H1 (cell line): ENCODE measurements around the gene POLR3H. TPM values are rescaled to one million over a fixed set of nuclear protein-coding genes. Genes with fewer than 3 reads are reported as not detected.
A peak's percentile ranks its signal among the peaks of the same experiment; 100 is the strongest.
"Not testable (repeated sequence)": the region's sequence is repeated elsewhere in the genome, so short reads cannot be mapped to it uniquely, and the experiment has no call there.

ENCODE experiments used
- CTCF ChIA-PET: fragments of 300-600 bp; sonication (Branson Sonifier 250); formaldehyde crosslinking; loops from one replicate; lab custom pipeline; 2021; ENCODE audit not compliant: partially characterized antibody; lab: Charles Lee
- POLR2A ChIA-PET: fragments of 300-600 bp; sonication (Branson Sonifier 250); formaldehyde crosslinking; loops from one replicate; lab custom pipeline; 2021; ENCODE audit warnings: inconsistent platforms; ENCODE audit not compliant: partially characterized antibody; lab: Charles Lee
- DNase-seq, 2 experiments: peaks; one replicate each; pipeline versions ENCODE4 v3.0.0 to v3.0.0-alpha.2; 2010 to 2022; ENCODE audit warnings: low spot score in 2 of 2, low read depth in 1 of 2, mixed read lengths in 1 of 2
- FAIRE-seq: peaks from 2 replicates; lab custom pipeline; 2011; peaks lifted over from hg19 to GRCh38; lab: Jason Lieb, UNC
- H2AFZ ChIP-seq: 2 replicates; pipeline ENCODE4 v1.8.1; 2012; ENCODE audit warnings: low read length, inconsistent platforms
- H2AK5ac ChIP-seq: 2 replicates; pipeline ENCODE4 v1.6.1; 2013; ENCODE audit warnings: low read depth, low read length
- H2BK120ac ChIP-seq: replicated peaks from 2 replicates; pipeline ENCODE3; 2013; ENCODE audit warnings: low read depth, low read length, inconsistent platforms
- H2BK12ac ChIP-seq: 2 replicates; pipeline ENCODE4 v1.6.1; 2013; ENCODE audit warnings: low read depth, low read length
- H2BK15ac ChIP-seq: 2 replicates; pipeline ENCODE4 v1.6.1; 2013; ENCODE audit warnings: low read length
- H2BK20ac ChIP-seq: 2 replicates; pipeline ENCODE4 v1.6.1; 2013; ENCODE audit warnings: low read length
- H2BK5ac ChIP-seq: 2 replicates; pipeline ENCODE4 v1.6.1; 2013; ENCODE audit warnings: low read depth, low read length
- H3K14ac ChIP-seq: 2 replicates; pipeline ENCODE4 v1.6.1; 2013; ENCODE audit warnings: inconsistent platforms; ENCODE audit not compliant: insufficient read length
- H3K18ac ChIP-seq: 2 replicates; pipeline ENCODE4 v1.6.1; 2013; ENCODE audit warnings: low read length; ENCODE audit errors: extremely low read depth
- H3K23ac ChIP-seq: 2 replicates; pipeline ENCODE4 v1.6.1; 2013; ENCODE audit warnings: inconsistent platforms; ENCODE audit not compliant: insufficient read length
- H3K23me2 ChIP-seq: 2 replicates; pipeline ENCODE4 v1.6.1; 2013; ENCODE audit warnings: low read depth, low read length
- H3K27ac ChIP-seq: 2 replicates; pipeline ENCODE4 v1.6.1; 2011; ENCODE audit warnings: low read depth, low read length, inconsistent platforms
- H3K27me3 ChIP-seq, 4 experiments: replicated peaks in 1 of 4; 1 replicate in 1 of 4; 2 replicates in 3 of 4; pipeline versions ENCODE4 v1.6.1 to v1.8.1; 2011 to 2013; ENCODE audit warnings: low read length in 3 of 4, mild to moderate bottlenecking in 3 of 4, inconsistent platforms in 2 of 4, mixed read lengths in 2 of 4, moderate library complexity in 1 of 4; ENCODE audit not compliant: control insufficient read depth in 3 of 4, insufficient read depth in 3 of 4; ENCODE audit errors: extremely low read depth in 1 of 4
- H3K36me3 ChIP-seq, 4 experiments: 2 replicates each; pipeline versions ENCODE4 v1.6.1 to v1.8.1; 2011 to 2013; ENCODE audit warnings: mild to moderate bottlenecking in 4 of 4, low read length in 3 of 4, moderate library complexity in 2 of 4, control low read depth in 1 of 4, inconsistent platforms in 1 of 4; ENCODE audit not compliant: insufficient read depth in 4 of 4, control insufficient read depth in 2 of 4
- H3K4ac ChIP-seq: replicated peaks from 2 replicates; pipeline ENCODE3; 2013; ENCODE audit warnings: low read length, low read depth, mixed read lengths, inconsistent platforms; ENCODE audit not compliant: insufficient read length
- H3K4me1 ChIP-seq, 4 experiments: replicated peaks in 1 of 4; 1 replicate in 1 of 4; 2 replicates in 3 of 4; pipeline versions ENCODE4 v1.6.1 to v1.8.1; 2011 to 2013; ENCODE audit warnings: low read length in 3 of 4, inconsistent platforms in 2 of 4, mixed read lengths in 1 of 4; ENCODE audit not compliant: insufficient read depth in 4 of 4, control insufficient read depth in 3 of 4
- H3K4me2 ChIP-seq, 2 experiments: 2 replicates each; pipeline versions ENCODE4 v1.6.1 to v1.8.1; 2011 to 2013; ENCODE audit warnings: low read depth in 2 of 2, low read length in 2 of 2, control low read depth in 1 of 2, inconsistent platforms in 1 of 2, mild to moderate bottlenecking in 1 of 2; ENCODE audit not compliant: insufficient read depth in 1 of 2
- H3K4me3 ChIP-seq, 4 experiments: fragments of 200-600, 300-600 bp in 1 of 4; sonication (generic), shearing (Covaris generic), sonication (Bioruptor Twin) in 1 of 4; 2 replicates each; pipeline versions ENCODE4 v1.5.1 to v1.8.1; 2011 to 2016; ENCODE audit warnings: low read length in 4 of 4, low read depth in 3 of 4, control low read depth in 2 of 4, inconsistent platforms in 2 of 4, mild to moderate bottlenecking in 2 of 4, mixed read lengths in 1 of 4, moderate library complexity in 1 of 4; ENCODE audit not compliant: insufficient read depth in 2 of 4; ENCODE audit errors: extremely low read depth in 1 of 4
- H3K56ac ChIP-seq: replicated peaks from 2 replicates; pipeline ENCODE3; 2013; ENCODE audit warnings: low read depth, mild to moderate bottlenecking, mixed read lengths, low read length, inconsistent platforms; ENCODE audit not compliant: insufficient read length
- H3K79me1 ChIP-seq: 2 replicates; pipeline ENCODE4 v1.6.1; 2013; ENCODE audit warnings: low read depth, low read length, control low read depth
- H3K79me2 ChIP-seq, 2 experiments: 2 replicates each; pipeline versions ENCODE4 v1.6.1 to v1.8.1; 2012 to 2013; ENCODE audit warnings: low read length in 2 of 2, mild to moderate bottlenecking in 2 of 2, inconsistent platforms in 1 of 2; ENCODE audit not compliant: insufficient read depth in 2 of 2, control insufficient read depth in 1 of 2
- H3K9ac ChIP-seq, 4 experiments: replicated peaks in 1 of 4; 1 replicate in 1 of 4; 2 replicates in 3 of 4; pipeline versions ENCODE4 v1.6.1 to v1.8.1; 2011 to 2013; ENCODE audit warnings: low read depth in 3 of 4, low read length in 3 of 4, control low read depth in 2 of 4, mild to moderate bottlenecking in 2 of 4, moderate library complexity in 2 of 4, inconsistent platforms in 1 of 4; ENCODE audit errors: extremely low read depth in 1 of 4
- H3K9me3 ChIP-seq, 2 experiments: 2 replicates each; pipeline versions ENCODE4 v1.6.1 to v1.8.1; 2012 to 2013; ENCODE audit warnings: mild to moderate bottlenecking in 2 of 2, moderate library complexity in 2 of 2, control low read depth in 1 of 2, inconsistent platforms in 1 of 2, low read depth in 1 of 2, low read length in 1 of 2, mixed read lengths in 1 of 2; ENCODE audit not compliant: insufficient read depth in 2 of 2
- H4K20me1 ChIP-seq, 2 experiments: replicated peaks in 1 of 2; 2 replicates each; pipeline versions ENCODE3 to v1.8.1; 2011 to 2013; ENCODE audit warnings: inconsistent platforms in 2 of 2, low read length in 2 of 2, mild to moderate bottlenecking in 1 of 2; ENCODE audit not compliant: insufficient read depth in 2 of 2, control insufficient read depth in 1 of 2
- H4K5ac ChIP-seq: 2 replicates; pipeline ENCODE4 v1.6.1; 2013; ENCODE audit warnings: low read length, low read depth, mixed read lengths, inconsistent platforms; ENCODE audit not compliant: insufficient read length
- H4K8ac ChIP-seq: 2 replicates; pipeline ENCODE4 v1.8.0; 2013; ENCODE audit warnings: mild to moderate bottlenecking, moderate library complexity, low read length, inconsistent platforms; ENCODE audit not compliant: insufficient read depth; ENCODE audit errors: extremely low read depth
- H4K91ac ChIP-seq: replicated peaks from 2 replicates; pipeline ENCODE3; 2013; ENCODE audit warnings: low read length, mixed read lengths, inconsistent platforms; ENCODE audit not compliant: insufficient read length
- GABPA ChIP-seq: IDR thresholded peaks from 2 replicates; pipeline ENCODE4 v1.6.1; 2011; ENCODE audit warnings: mild to moderate bottlenecking, low read length, moderate library complexity, borderline replicate concordance; ENCODE audit not compliant: insufficient read depth
- POLR2A ChIP-seq, 2 experiments: IDR thresholded peaks; 1 replicate in 1 of 2; 2 replicates in 1 of 2; pipeline ENCODE4 v1.6.1; 2011; ENCODE audit warnings: low read depth in 2 of 2, low read length in 2 of 2, mild to moderate bottlenecking in 2 of 2; ENCODE audit errors: control extremely low read depth in 1 of 2
- RFX5 ChIP-seq: IDR thresholded peaks from 2 replicates; pipeline ENCODE4 v1.6.1; 2011; ENCODE audit warnings: low read depth, low read length, improper control_type of control experiment, borderline replicate concordance
- TAF7 ChIP-seq: optimal IDR thresholded peaks from 2 replicates; pipeline ENCODE3; 2011; ENCODE audit warnings: low read depth, mild to moderate bottlenecking, inconsistent platforms, low read length, moderate library complexity, borderline replicate concordance
- WGBS, 2 experiments: shearing (Covaris generic) in 1 of 2; methylation state at CpG; one replicate each; pipeline versions ENCODE4 v1.1.6 to v1.1.7; 2013 to 2015; ENCODE audit warnings: low lambda C conversion rate in 2 of 2, mixed read lengths in 2 of 2, inconsistent platforms in 1 of 2, low coverage in 1 of 2, missing lambda C conversion rate in 1 of 2; ENCODE audit not compliant: insufficient replicate concordance in 2 of 2, insufficient coverage in 1 of 2, insufficient read length in 1 of 2; ENCODE audit errors: extremely low coverage in 1 of 2, missing lambda C conversion rate in 1 of 2; 5-methylcytosine and 5-hydroxymethylcytosine counted together
- polyA plus RNA-seq, 7 experiments: library from polyadenylated mRNA; depleted of rRNA in 3 of 7; stranded (reverse) in 5 of 7; unstranded in 2 of 7; fragments of >200 nt in 5 of 7; fragments of 200-250 nt in 2 of 7; gene quantifications; 1 replicate in 5 of 7; 2 replicates in 1 of 7; 4 replicates in 1 of 7; pipeline versions ENCODE4 v1.2.1 to v1.2.3, GENCODE V29; 2011 to 2013; ENCODE audit warnings: missing spikeins in 2 of 7, mixed read lengths in 2 of 7
- total RNA-seq: library from RNA; stranded (reverse); fragmentation: NEBNext Ultra II Directional; extraction: Animal tissue kit (Norgen Biotek cat#: 25700); gene quantifications from 2 replicates; pipeline ENCODE4 v1.2.1, GENCODE V29; 2021
- TF ChIP-seq, protein P1 (sequence below): IDR thresholded peaks from 2 replicates; pipeline ENCODE4 v1.6.1; 2011; ENCODE audit warnings: low read depth, mild to moderate bottlenecking, low read length; ENCODE audit not compliant: insufficient read depth

Gene POLR3H
- total and polyA plus RNA-seq, 2 of the 8 experiments (the other 6 are each of a cell fraction or from before 2014, with no cell fraction given): 29.7 to 39.2 TPM

- TF ChIP-seq GABPA (no peak), RFX5 (no peak), POLR2A (IDR thresholded peaks at IDR 0.05; ENCODE audit: control extremely low read depth in 1 of 2, low read depth in 2 of 2, low read length in 2 of 2) (no peak), TAF7 (no peak)
- TF ChIP-seq, protein P1, sequence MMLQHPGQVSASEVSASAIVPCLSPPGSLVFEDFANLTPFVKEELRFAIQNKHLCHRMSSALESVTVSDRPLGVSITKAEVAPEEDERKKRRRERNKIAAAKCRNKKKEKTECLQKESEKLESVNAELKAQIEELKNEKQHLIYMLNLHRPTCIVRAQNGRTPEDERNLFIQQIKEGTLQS: no peak
- TF ChIP-seq, all 59 proteins: peak for 0
These were observed 29.4 kb upstream of the POLR3H start (continued) for GRCh38 chr22:41573677-41574076.

GRCh38 chr22:41572305-41572704 lies 28.0 kb upstream of the POLR3H start:
- not testable (repeated sequence) for H3K14ac ChIP-seq, H2BK20ac ChIP-seq, H3K4me2 ChIP-seq, H3K23ac ChIP-seq, H2BK12ac ChIP-seq, H3K9ac ChIP-seq, H3K79me2 ChIP-seq, H3K23me2 ChIP-seq, H3K18ac ChIP-seq, H3K4me3 ChIP-seq, FAIRE-seq, H2AK5ac ChIP-seq, H4K5ac ChIP-seq, H3K27ac ChIP-seq, H4K20me1 ChIP-seq, H3K4me1 ChIP-seq, H4K8ac ChIP-seq, H3K79me1 ChIP-seq, DNase-seq, H2AFZ ChIP-seq, H3K56ac ChIP-seq, H4K91ac ChIP-seq, H3K36me3 ChIP-seq, H2BK120ac ChIP-seq, H2BK15ac ChIP-seq, H3K27me3 ChIP-seq, H2BK5ac ChIP-seq, H3K9me3 ChIP-seq
- peak overlapping the region; percentile 69 for H3K4ac ChIP-seq
- ChIA-PET POLR2A (interaction anchor here (0.6 to 2.2 kb wide), 7 partner anchors 9 to 124 kb away, joined by 3 to 12 read pairs (median 3); partner anchors contain the start of gene PMM1), CTCF (interaction anchor here (1.1 to 3.7 kb wide), 5 partner anchors 10 to 39 kb away, joined by 3 to 23 read pairs (median 4); no protein-coding TSS in a partner anchor)
- WGBS, 2 experiments: 100% methylated on average over 3 of the region's 3 CpGs; no CpG with 5 or more reads in 1 of the 2 experiments
